Fibroblast of lung (primary cell): ENCODE measurements around the gene NR5A1.

Experiments
- CTCF ChIP-seq, 2 donors: IDR thresholded peaks in 1 of 2; conservative IDR thresholded peaks in 1 of 2; 1 replicate in 1 of 2; 2 replicates in 1 of 2; pipeline ENCODE4 v1.5.1; 2011 to 2012; ENCODE audit warnings: low read length in 2 of 2, control low read depth in 1 of 2, inconsistent platforms in 1 of 2, low read depth in 1 of 2, mild to moderate bottlenecking in 1 of 2
- EZH2 ChIP-seq: IDR thresholded peaks from 2 replicates; pipeline ENCODE4 v1.5.1; 2012; ENCODE audit warnings: low read length, control low read depth, mild to moderate bottlenecking; ENCODE audit errors: missing control alignments

- TF ChIP-seq CTCF (conservative IDR thresholded peaks at IDR 0.05 in 1 of 2, IDR thresholded peaks at IDR 0.05 in 1 of 2; ENCODE audit: low read depth in 1 of 2, low read length in 2 of 2): no peak
- no peak for TF ChIP-seq EZH2
Measured at GRCh38 chr9:124507880-124508423, 753 bp upstream of the NR5A1 start.
